SK-N-SH (cell line): ENCODE data around the gene SCGB1D4. TPM values are rescaled to one million over a fixed set of nuclear protein-coding genes. Genes with fewer than 3 reads are reported as not detected.

Experiments
- CTCF ChIA-PET: fragments of 300-600, 350-600 bp; formaldehyde crosslinking; extraction: SDS; loops from one replicate; lab custom pipeline; 2021; lab: Yijun Ruan, JAX
- POLR2A ChIA-PET: fragments of 350-600 bp; sonication (Branson Sonifier 250); formaldehyde crosslinking; extraction: SDS; loops from one replicate; lab custom pipeline; 2020; ENCODE audit warnings: antibody characterized with exemption, inconsistent platforms; lab: Yijun Ruan, JAX
- DNase-seq: peaks from one replicate; pipeline ENCODE4 v3.0.0; 2012
- H2AFZ ChIP-seq: fragments of 200-600 bp; sonication (generic); 2 replicates; pipeline ENCODE4 v1.8.1; 2016; ENCODE audit warnings: antibody characterized with exemption, mild to moderate bottlenecking, low read depth
- H3F3A ChIP-seq: fragments of 200-600 bp; sonication (generic); replicated peaks from 2 replicates; pipeline ENCODE3; 2016; ENCODE audit warnings: antibody characterized with exemption, mild to moderate bottlenecking; ENCODE audit not compliant: insufficient read depth
- H3K27ac ChIP-seq, 2 experiments: fragments of 200-500 bp in 1 of 2; fragments of 200-600 bp in 1 of 2; sonication (Bioruptor generic) in 1 of 2; sonication (generic), shearing (Covaris generic) in 1 of 2; 2 replicates each; pipeline versions ENCODE4 v1.5.1 to v1.6.1; 2014 to 2016; ENCODE audit warnings: low read depth in 2 of 2, inconsistent platforms in 1 of 2, low read length in 1 of 2, mild to moderate bottlenecking in 1 of 2, mixed read lengths in 1 of 2
- H3K27me3 ChIP-seq: fragments of 200-600 bp; sonication (generic), shearing (Covaris generic); 2 replicates; pipeline ENCODE4 v1.6.1; 2016; ENCODE audit warnings: mixed run types; ENCODE audit not compliant: insufficient read depth
- H3K36me3 ChIP-seq, 2 experiments: fragments of 200-500 bp in 1 of 2; fragments of 200-600 bp in 1 of 2; sonication (Bioruptor generic) in 1 of 2; sonication (generic) in 1 of 2; replicated peaks in 1 of 2; 2 replicates each; pipeline versions ENCODE3 to v1.5.1; 2014 to 2016; ENCODE audit warnings: low read length in 1 of 2, mild to moderate bottlenecking in 1 of 2; ENCODE audit not compliant: insufficient read depth in 2 of 2, control insufficient read depth in 1 of 2
- H3K4me1 ChIP-seq, 2 experiments: fragments of 200-500 bp in 1 of 2; fragments of 200-600 bp in 1 of 2; sonication (Bioruptor generic) in 1 of 2; sonication (generic), shearing (Covaris generic) in 1 of 2; 2 replicates each; pipeline versions ENCODE4 v1.5.1 to v1.6.1; 2014 to 2016; ENCODE audit warnings: low read depth in 1 of 2, low read length in 1 of 2, mixed run types in 1 of 2; ENCODE audit not compliant: insufficient read depth in 2 of 2, control insufficient read depth in 1 of 2
- H3K4me2 ChIP-seq: fragments of 200-600 bp; sonication (generic), shearing (Covaris generic); 2 replicates; pipeline ENCODE4 v1.6.1; 2017; ENCODE audit warnings: mixed run types
- H3K4me3 ChIP-seq, 2 experiments: fragments of 200-500 bp in 1 of 2; fragments of 200-600 bp in 1 of 2; sonication (Bioruptor generic) in 1 of 2; sonication (generic), shearing (Covaris generic) in 1 of 2; 2 replicates each; pipeline versions ENCODE4 v1.5.1 to v1.8.1; 2014 to 2016; ENCODE audit warnings: low read depth in 2 of 2, inconsistent platforms in 1 of 2, low read length in 1 of 2, mild to moderate bottlenecking in 1 of 2, mixed read lengths in 1 of 2, moderate library complexity in 1 of 2
- H3K79me2 ChIP-seq: fragments of 200-600 bp; sonication (generic); 2 replicates; pipeline ENCODE4 v1.8.1; 2017; ENCODE audit warnings: mild to moderate bottlenecking; ENCODE audit not compliant: insufficient read depth
- H3K9ac ChIP-seq: fragments of 200-600 bp; sonication (generic); 2 replicates; pipeline ENCODE4 v1.6.1; 2017; ENCODE audit warnings: mixed run types
- H3K9me2 ChIP-seq: fragments of 200-600 bp; sonication (generic); 2 replicates; pipeline ENCODE4 v1.6.1; 2017; ENCODE audit warnings: mixed run types
- H3K9me3 ChIP-seq: fragments of 200-600 bp; sonication (generic); 2 replicates; pipeline ENCODE4 v1.6.1; 2017; ENCODE audit warnings: mixed run types, mild to moderate bottlenecking, moderate library complexity
- H4K20me1 ChIP-seq: fragments of 200-600 bp; sonication (generic); 2 replicates; pipeline ENCODE4 v1.6.1; 2017; ENCODE audit warnings: mild to moderate bottlenecking, mixed run types; ENCODE audit not compliant: insufficient read depth
- ELF1 ChIP-seq: IDR thresholded peaks from 2 replicates; pipeline ENCODE4 v1.4.0; 2012
- EP300 ChIP-seq, 2 experiments: IDR thresholded peaks; 2 replicates each; pipeline versions ENCODE4 v1.4.0 to v1.6.1; 2012; ENCODE audit warnings: borderline replicate concordance in 1 of 2, low read depth in 1 of 2, low read length in 1 of 2
- FOXM1 ChIP-seq: IDR thresholded peaks from 2 replicates; pipeline ENCODE4 v1.4.0; 2012; ENCODE audit warnings: low read depth, mild to moderate bottlenecking
- GATA2 ChIP-seq: sonication (generic); formaldehyde crosslinking; IDR thresholded peaks from 2 replicates; pipeline ENCODE4 v1.5.0; 2020; ENCODE audit warnings: mild to moderate bottlenecking, missing genetic modification reagents
- JUND ChIP-seq: IDR thresholded peaks from 2 replicates; pipeline ENCODE4 v1.4.0; 2012
- MEF2A ChIP-seq: IDR thresholded peaks from 2 replicates; pipeline ENCODE4 v1.4.0; 2012; ENCODE audit warnings: low read depth, borderline replicate concordance
- MXI1 ChIP-seq: IDR thresholded peaks from 2 replicates; pipeline ENCODE4 v1.6.1; 2012; ENCODE audit warnings: mild to moderate bottlenecking, low read depth, low read length, improper control_type of control experiment
- NRF1 ChIP-seq: IDR thresholded peaks from 2 replicates; pipeline ENCODE4 v1.6.1; 2012; ENCODE audit warnings: low read depth, mild to moderate bottlenecking, low read length
- RCOR1 ChIP-seq: fragments of 150-350 bp; IDR thresholded peaks from 2 replicates; pipeline ENCODE4 v1.6.1; 2017; ENCODE audit warnings: antibody characterized with exemption, low read length
- RFX5 ChIP-seq: IDR thresholded peaks from 2 replicates; pipeline ENCODE4 v1.6.1; 2012; ENCODE audit warnings: mild to moderate bottlenecking, improper control_type of control experiment, low read length
- RXRA ChIP-seq: IDR thresholded peaks from 2 replicates; pipeline ENCODE4 v1.4.0; 2012; ENCODE audit warnings: low read depth, mild to moderate bottlenecking, borderline replicate concordance
- SIN3A ChIP-seq: IDR thresholded peaks from 2 replicates; pipeline ENCODE4 v1.6.1; 2012; ENCODE audit warnings: low read depth, mild to moderate bottlenecking, low read length, moderate library complexity, borderline replicate concordance
- TAF1 ChIP-seq: IDR thresholded peaks from 2 replicates; pipeline ENCODE4 v1.6.1; 2012; ENCODE audit warnings: low read depth, mild to moderate bottlenecking, low read length, moderate library complexity, borderline replicate concordance
- TCF12 ChIP-seq: IDR thresholded peaks from 2 replicates; pipeline ENCODE4 v1.4.0; 2012
- YY1 ChIP-seq: IDR thresholded peaks from 2 replicates; pipeline ENCODE4 v1.4.0; 2012; ENCODE audit warnings: low read depth, mild to moderate bottlenecking
- WGBS: methylation state at CpG from one replicate; pipeline ENCODE4 v1.1.6; 2017; ENCODE audit warnings: low lambda C conversion rate; 5-methylcytosine and 5-hydroxymethylcytosine counted together
- polyA plus RNA-seq, 3 experiments: library from polyadenylated mRNA; depleted of rRNA; stranded (reverse); fragments of >200 nt; gene quantifications; 2 replicates each; pipeline ENCODE4 v1.2.3, GENCODE V29; 2012
- TF ChIP-seq, protein P1 (sequence below): fragments of 200-600 bp; sonication (generic); IDR thresholded peaks from 2 replicates; pipeline ENCODE4 v1.6.1; 2017; ENCODE audit warnings: antibody characterized with exemption, mild to moderate bottlenecking, moderate library complexity
- TF ChIP-seq, protein P2 (sequence below): fragments of 150-350 bp; IDR thresholded peaks from 2 replicates; pipeline ENCODE4 v1.6.1; 2017; ENCODE audit warnings: antibody characterized with exemption, low read length, low read depth, borderline replicate concordance
- TF ChIP-seq, protein P3 (sequence below): fragments of 150-350 bp; IDR thresholded peaks from 2 replicates; pipeline ENCODE4 v1.6.1; 2016; ENCODE audit warnings: mild to moderate bottlenecking, low read depth, low read length
- TF ChIP-seq, protein P4 (sequence below): IDR thresholded peaks from 2 replicates; pipeline ENCODE4 v1.4.0; 2012; ENCODE audit warnings: low read depth, borderline replicate concordance
- TF ChIP-seq, protein P5 (sequence below): IDR thresholded peaks from 2 replicates; pipeline ENCODE4 v1.6.1; 2012; ENCODE audit warnings: mild to moderate bottlenecking, low read depth, low read length, moderate library complexity

Gene SCGB1D4
- polyA plus RNA-seq, 1 of the 3 experiments (the other 2 are of a cell fraction), result not detected

DNA sequence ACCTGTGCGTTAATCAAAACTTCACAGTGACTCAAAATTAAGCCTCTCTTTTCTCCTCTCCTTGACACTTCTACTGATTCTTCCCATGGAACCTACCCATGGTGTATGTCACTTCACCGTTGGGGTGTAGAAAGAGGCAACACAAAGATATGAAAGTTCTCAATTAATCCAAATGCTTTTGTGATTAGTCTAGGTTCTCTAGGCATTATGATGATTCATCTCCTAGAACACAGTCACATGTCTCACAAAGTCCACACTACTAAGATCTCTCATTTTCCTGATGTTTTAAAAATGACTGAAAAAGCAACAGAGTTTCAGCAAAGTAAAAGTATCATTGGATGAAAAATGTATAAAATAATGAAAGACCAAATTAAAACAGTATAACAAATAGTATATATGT lies 42.6 kb downstream of the SCGB1D4 start:
- H3K4me3 ChIP-seq, result no peak overlapping the region
- 3% methylated on average over 2 of the region's 2 CpGs for WGBS

DNA sequence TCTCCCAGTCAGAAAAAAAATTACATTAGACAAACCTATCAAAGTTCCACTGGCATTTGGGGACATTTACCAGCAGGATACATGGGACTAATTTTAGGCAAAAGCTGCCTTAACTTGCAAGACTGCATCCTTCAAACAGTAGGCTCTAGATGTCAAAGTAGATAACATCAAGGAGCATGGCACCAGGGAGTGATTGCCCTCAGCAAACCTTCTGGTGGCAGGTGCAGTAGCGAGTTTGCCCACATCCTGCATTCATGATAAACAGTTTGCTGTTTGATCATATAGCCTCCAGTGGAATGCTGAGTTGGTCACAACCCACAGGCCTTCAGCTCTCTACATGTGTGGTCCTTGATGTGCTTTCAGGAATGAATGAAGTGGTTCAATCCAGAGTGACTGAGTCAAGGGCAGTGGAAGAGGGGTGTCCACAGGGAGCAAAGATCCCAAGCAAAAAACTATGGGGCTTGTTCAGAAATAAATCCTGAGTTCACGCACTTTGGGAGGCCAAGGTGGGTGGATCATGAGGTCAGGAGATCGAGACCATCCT lies 44.8 kb downstream of the SCGB1D4 start:
- Histone ChIP-seq H3K4me2 (no peak overlapping the region), H3K36me3 (no peaks in the 10 kb centered on the region), H3K4me1 (no peaks in the 10 kb centered on the region), H4K20me1 (no peaks in the 10 kb centered on the region), H3K9ac (no peak overlapping the region), H2AFZ (no peak overlapping the region), H3K27me3 (no peaks in the 10 kb centered on the region; the same call in 1 of the 2 replicates), H3K9me2 (no peaks in the 10 kb centered on the region), H3K4me3 (no peak overlapping the region), H3K79me2 (no peaks in the 10 kb centered on the region), H3F3A (no peaks in the 10 kb centered on the region), H3K9me3 (no peaks in the 10 kb centered on the region), H3K27ac (no peak overlapping the region)
- ChIA-PET CTCF (no interaction called here), POLR2A (interaction anchor here (0.6 kb wide), 1 partner anchor 83 kb away, joined by 3 read pairs; no protein-coding TSS in a partner anchor)
- WGBS, result 20% methylated on average over 3 of the region's 3 CpGs
- no peak for DNase-seq
- no peak for TF ChIP-seq RFX5
- TF ChIP-seq ELF1, result no peak
- TF ChIP-seq TAF1, result no peak
- no peak for TF ChIP-seq YY1
- no peak for TF ChIP-seq NRF1
- TF ChIP-seq, protein P1, sequence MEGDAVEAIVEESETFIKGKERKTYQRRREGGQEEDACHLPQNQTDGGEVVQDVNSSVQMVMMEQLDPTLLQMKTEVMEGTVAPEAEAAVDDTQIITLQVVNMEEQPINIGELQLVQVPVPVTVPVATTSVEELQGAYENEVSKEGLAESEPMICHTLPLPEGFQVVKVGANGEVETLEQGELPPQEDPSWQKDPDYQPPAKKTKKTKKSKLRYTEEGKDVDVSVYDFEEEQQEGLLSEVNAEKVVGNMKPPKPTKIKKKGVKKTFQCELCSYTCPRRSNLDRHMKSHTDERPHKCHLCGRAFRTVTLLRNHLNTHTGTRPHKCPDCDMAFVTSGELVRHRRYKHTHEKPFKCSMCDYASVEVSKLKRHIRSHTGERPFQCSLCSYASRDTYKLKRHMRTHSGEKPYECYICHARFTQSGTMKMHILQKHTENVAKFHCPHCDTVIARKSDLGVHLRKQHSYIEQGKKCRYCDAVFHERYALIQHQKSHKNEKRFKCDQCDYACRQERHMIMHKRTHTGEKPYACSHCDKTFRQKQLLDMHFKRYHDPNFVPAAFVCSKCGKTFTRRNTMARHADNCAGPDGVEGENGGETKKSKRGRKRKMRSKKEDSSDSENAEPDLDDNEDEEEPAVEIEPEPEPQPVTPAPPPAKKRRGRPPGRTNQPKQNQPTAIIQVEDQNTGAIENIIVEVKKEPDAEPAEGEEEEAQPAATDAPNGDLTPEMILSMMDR, result no peak
- TF ChIP-seq JUND, result no peak
- TF ChIP-seq MXI1, result no peak
- TF ChIP-seq RCOR1, result no peak
- TF ChIP-seq TCF12, result no peak
- TF ChIP-seq RXRA, result no peak
- TF ChIP-seq, protein P2, sequence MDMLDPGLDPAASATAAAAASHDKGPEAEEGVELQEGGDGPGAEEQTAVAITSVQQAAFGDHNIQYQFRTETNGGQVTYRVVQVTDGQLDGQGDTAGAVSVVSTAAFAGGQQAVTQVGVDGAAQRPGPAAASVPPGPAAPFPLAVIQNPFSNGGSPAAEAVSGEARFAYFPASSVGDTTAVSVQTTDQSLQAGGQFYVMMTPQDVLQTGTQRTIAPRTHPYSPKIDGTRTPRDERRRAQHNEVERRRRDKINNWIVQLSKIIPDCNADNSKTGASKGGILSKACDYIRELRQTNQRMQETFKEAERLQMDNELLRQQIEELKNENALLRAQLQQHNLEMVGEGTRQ, result no peak

More for the DNA sequence above, 42.6 kb downstream of the SCGB1D4 start:
- Histone ChIP-seq H3K4me1 (no peaks in the 10 kb centered on the region), H3K9ac (no peak overlapping the region), H3K4me2 (no peak overlapping the region), H3K9me2 (no peaks in the 10 kb centered on the region), H3F3A (no peaks in the 10 kb centered on the region), H3K27ac (no peak overlapping the region), H4K20me1 (no peaks in the 10 kb centered on the region), H3K27me3 (no peaks in the 10 kb centered on the region; the same call in 1 of the 2 replicates), H3K36me3 (no peaks in the 10 kb centered on the region)
- DNase-seq, result no peak
- ChIA-PET POLR2A (no interaction called here), CTCF (no interaction called here)
- TF ChIP-seq, protein P3, sequence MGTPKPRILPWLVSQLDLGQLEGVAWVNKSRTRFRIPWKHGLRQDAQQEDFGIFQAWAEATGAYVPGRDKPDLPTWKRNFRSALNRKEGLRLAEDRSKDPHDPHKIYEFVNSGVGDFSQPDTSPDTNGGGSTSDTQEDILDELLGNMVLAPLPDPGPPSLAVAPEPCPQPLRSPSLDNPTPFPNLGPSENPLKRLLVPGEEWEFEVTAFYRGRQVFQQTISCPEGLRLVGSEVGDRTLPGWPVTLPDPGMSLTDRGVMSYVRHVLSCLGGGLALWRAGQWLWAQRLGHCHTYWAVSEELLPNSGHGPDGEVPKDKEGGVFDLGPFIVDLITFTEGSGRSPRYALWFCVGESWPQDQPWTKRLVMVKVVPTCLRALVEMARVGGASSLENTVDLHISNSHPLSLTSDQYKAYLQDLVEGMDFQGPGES, result no peak
- TF ChIP-seq GATA2, result no peak
- TF ChIP-seq, protein P4, sequence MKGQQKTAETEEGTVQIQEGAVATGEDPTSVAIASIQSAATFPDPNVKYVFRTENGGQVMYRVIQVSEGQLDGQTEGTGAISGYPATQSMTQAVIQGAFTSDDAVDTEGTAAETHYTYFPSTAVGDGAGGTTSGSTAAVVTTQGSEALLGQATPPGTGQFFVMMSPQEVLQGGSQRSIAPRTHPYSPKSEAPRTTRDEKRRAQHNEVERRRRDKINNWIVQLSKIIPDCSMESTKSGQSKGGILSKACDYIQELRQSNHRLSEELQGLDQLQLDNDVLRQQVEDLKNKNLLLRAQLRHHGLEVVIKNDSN, result no peak
- no peak for TF ChIP-seq YY1
- no peak for TF ChIP-seq FOXM1
- no peak for TF ChIP-seq EP300 (IDR thresholded peaks at IDR 0.05; ENCODE audit: borderline replicate concordance in 1 of 2, low read depth in 1 of 2, low read length in 1 of 2)
- TF ChIP-seq MEF2A, result no peak
- no peak for TF ChIP-seq SIN3A
- TF ChIP-seq, protein P5, sequence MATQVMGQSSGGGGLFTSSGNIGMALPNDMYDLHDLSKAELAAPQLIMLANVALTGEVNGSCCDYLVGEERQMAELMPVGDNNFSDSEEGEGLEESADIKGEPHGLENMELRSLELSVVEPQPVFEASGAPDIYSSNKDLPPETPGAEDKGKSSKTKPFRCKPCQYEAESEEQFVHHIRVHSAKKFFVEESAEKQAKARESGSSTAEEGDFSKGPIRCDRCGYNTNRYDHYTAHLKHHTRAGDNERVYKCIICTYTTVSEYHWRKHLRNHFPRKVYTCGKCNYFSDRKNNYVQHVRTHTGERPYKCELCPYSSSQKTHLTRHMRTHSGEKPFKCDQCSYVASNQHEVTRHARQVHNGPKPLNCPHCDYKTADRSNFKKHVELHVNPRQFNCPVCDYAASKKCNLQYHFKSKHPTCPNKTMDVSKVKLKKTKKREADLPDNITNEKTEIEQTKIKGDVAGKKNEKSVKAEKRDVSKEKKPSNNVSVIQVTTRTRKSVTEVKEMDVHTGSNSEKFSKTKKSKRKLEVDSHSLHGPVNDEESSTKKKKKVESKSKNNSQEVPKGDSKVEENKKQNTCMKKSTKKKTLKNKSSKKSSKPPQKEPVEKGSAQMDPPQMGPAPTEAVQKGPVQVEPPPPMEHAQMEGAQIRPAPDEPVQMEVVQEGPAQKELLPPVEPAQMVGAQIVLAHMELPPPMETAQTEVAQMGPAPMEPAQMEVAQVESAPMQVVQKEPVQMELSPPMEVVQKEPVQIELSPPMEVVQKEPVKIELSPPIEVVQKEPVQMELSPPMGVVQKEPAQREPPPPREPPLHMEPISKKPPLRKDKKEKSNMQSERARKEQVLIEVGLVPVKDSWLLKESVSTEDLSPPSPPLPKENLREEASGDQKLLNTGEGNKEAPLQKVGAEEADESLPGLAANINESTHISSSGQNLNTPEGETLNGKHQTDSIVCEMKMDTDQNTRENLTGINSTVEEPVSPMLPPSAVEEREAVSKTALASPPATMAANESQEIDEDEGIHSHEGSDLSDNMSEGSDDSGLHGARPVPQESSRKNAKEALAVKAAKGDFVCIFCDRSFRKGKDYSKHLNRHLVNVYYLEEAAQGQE, result no peak
- TF ChIP-seq, all 33 proteins: peak for 0
- Histone ChIP-seq H3K79me2 (no peaks in the 10 kb centered on the region), H3K9me3 (no peaks in the 10 kb centered on the region), H2AFZ (no peak overlapping the region)
